ENCODE results near the gene CYP2A13.
"Not testable (repeated sequence)": the region's sequence is repeated elsewhere in the genome, so short reads cannot be mapped to it uniquely, and the experiment has no call there.

CYP2A13 gene

DNA sequence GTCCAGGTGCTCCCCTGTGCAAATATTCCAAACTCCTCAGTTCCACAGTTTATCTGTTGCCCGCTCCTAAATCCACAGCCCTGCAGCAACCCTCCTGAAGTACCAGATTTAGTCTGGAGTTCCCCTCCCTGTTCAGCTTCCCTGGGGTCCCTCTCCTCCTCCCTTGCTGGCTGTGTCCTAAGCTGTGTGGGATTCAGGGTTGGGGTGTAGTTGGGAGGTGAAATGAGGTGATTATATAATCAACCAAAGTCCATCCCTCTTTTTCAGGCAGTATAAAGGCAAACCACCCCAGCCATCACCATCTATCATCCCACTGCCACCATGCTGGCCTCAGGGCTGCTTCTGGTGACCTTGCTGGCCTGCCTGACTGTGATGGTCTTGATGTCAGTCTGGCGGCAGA lies at the start of gene CYP2A13:
TSS of gene CYP2A13 (plus strand) at position 301 of the 400 bp plus-strand sequence. CDS start at position 322, 21 bp downstream.
- no peak for DNase-seq

DNA sequence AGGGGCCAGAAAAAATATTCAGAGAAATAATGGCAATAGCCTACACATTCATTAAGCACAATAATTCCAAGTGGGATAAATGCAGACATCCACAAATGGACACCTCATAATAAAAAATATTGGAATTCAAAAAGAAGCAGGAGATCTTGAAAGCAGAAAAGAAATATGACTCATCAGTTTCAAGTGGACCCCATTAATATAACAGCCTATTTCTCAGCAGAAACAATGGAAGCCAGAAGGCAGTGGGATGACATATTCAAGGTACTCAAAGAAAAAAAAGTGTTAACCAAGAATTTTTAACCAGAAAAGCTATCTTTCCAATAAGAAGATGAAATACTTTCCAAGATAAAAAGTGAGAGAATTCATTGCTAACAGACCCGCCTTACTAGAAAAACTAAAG lies 48.4 kb upstream of the CYP2A13 start:
- no peak for DNase-seq

GRCh38 chr19:41045095-41045494 lies 43.2 kb upstream of the CYP2A13 start:
- not testable (repeated sequence) for DNase-seq

DNA sequence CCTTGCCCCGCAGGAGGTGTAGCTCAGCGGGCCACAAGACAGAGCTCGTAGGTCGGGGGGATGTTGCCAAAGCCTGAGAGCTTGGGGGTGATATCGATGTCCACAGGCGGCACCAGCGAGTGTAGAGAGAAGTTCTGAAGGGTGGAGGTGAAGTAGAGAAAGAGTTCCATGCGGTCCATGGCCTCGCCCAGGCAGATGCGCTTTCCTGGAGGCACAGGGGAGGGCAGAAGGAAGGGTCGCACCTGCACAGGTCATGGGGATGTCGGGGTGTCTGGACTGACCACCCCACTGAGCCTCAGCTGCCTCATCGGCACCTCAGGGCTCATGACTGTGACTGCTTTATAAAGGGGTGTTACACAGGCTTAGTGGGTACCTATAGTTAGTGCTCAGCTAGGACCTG lies 37.8 kb upstream of the CYP2A13 start:
- no peak for DNase-seq

- not testable (repeated sequence) for DNase-seq
These were observed 36.1 kb upstream of the CYP2A13 start for GRCh38 chr19:41052162-41052561.

GRCh38 chr19:41053331-41053730 lies 34.9 kb upstream of the CYP2A13 start:
- not testable (repeated sequence) for DNase-seq

DNA sequence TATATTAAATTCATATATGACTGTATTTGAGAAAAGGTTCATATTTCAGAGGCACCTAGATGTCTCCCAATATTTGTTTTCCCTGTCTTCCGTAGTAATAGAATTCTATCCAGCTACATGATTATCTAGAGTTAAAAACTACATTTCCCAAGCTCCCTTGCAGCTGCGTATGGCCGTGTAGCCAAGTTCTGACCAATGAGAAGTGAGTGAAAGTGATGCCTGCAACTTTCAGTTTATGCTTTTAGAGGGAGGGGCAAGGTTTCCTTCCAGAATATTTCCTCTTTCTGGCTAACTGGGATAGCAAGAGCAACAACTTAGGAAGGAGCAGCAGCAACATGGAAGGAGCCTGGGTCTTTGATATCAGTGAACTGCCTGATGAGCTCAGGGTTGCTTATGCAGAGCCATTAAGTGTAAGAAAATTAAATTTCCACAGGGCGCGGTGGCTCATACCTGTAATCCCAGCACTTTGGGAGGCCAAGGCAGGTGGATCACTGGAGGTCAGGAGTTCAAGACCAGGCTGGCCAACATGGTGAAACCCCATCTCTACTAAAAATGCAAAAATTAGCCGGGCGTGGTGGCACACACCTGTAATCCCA lies 23.2 kb upstream of the CYP2A13 start:
- DNase-seq = no peak

- no peak for DNase-seq
These were observed 12.0 kb upstream of the CYP2A13 start for GRCh38 chr19:41076286-41076685.

DNA sequence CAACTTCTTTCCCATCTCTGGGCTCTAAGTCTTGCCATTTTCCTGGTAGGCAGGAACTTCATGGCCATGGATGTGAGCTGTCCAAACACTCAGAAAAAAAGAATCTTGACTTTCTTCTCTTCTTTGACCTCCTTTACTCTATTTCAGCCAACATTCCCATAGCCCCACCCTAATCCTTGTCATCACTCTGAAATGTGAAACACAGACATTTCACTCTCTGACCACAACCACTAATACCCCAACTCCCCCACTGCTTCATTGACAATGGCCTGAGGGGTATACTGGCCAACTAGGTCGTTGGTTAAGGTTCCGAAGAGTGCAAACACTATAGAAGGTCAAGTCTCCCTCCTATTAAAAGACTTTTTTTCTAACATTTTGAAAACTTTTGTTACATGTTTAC lies 4.7 kb upstream of the CYP2A13 start:
- DNase-seq = no peak

DNA sequence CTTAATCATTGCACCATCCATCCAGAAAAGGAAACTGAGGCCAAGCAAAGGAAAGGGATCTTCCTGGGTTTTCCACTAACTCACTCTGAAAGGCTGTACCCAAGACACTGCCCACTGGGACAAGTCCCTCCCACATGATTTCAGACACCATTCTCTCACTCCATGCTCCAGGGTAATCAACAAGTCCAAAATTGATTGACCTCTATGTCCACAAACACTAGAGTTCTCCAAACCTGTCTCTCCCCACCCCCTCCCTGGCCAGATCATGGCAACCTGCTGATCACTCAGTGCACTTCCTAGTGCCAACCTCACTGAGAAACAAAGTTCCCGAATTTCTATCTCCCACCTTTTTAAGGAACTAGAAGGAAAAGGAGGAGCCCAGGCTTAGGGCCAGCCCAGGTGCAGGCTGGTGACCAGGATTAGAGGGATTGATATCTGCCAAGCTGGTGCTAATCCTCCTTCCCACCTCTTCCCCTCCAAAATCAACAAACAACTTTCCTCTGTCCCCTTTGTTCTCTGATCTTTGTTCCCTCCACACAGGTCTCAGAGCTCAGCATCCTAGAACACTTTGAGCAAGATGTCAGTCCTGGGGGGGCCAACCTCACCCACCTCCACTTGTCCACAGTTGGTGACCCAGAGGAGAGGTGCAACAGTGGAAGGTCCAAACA lies 2.4 kb upstream of the CYP2A13 start:
- no peak for DNase-seq

- DNase-seq = no peak
These were observed 1.7 kb downstream of the CYP2A13 start for GRCh38 chr19:41089959-41090358.

DNA sequence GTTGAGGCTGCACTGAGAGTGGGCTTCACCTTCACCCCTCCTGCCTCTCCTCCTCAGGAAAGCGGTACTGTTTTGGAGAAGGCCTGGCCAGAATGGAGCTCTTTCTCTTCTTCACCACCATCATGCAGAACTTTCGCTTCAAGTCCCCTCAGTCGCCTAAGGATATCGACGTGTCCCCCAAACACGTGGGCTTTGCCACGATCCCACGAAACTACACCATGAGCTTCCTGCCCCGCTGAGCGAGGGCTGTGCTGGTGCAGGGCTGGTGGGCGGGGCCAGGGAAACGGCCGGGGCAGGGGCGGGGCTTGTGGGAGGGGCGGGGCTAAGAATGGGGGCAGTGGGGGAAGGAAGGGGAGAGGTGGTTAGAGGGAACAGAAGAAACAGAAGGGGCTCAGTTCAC lies 7.5 kb downstream of the CYP2A13 start:
- DNase-seq = no peak

GRCh38 chr19:41096353-41096752 lies 8.1 kb downstream of the CYP2A13 start:
- no peak for DNase-seq

DNA sequence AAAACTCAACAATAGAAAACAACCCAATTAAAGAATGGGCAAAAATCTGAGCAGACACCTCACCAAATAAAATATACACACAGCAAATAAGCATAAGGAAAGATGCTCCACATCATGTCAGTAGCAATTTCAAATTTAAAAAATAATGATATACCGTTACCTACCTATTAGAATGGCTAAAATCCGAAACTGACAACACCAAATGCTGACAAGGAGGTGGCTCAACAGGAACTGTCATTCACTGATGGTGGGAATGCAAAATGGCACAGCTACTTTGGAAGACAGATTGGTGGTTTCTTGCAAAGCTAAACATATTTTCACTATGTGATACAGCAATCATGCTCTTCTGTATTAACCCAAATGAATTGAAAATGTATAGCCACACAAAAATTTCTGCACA lies 9.1 kb downstream of the CYP2A13 start:
- no peak for DNase-seq

- DNase-seq = no peak
These were observed 10.5 kb downstream of the CYP2A13 start for GRCh38 chr19:41098762-41099161.

DNA sequence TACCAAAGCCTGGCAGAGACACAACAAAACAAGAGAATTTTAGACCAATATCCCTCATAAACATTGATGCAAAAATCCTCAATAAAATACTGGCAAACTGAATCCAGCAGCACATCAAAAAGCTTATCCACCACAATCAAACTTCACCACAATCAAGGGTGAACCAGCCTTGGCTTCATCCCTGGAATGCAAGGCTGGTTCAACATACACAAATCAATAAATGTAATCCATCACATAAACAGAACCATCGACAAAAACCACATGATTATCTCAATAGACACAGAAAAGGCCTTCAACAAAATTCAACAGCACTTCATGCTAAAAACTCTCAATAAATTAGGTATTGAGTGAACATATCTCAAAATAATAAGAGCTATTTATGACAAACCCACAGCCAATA lies 14.0 kb downstream of the CYP2A13 start:
- DNase-seq = not testable (repeated sequence)

GRCh38 chr19:41106177-41106576 lies 17.9 kb downstream of the CYP2A13 start:
- DNase-seq = no peak

- DNase-seq = no peak
These were observed 23.0 kb downstream of the CYP2A13 start for GRCh38 chr19:41111296-41111695.

- DNase-seq = no peak
These were observed 23.6 kb downstream of the CYP2A13 start for GRCh38 chr19:41111750-41112295.

DNA sequence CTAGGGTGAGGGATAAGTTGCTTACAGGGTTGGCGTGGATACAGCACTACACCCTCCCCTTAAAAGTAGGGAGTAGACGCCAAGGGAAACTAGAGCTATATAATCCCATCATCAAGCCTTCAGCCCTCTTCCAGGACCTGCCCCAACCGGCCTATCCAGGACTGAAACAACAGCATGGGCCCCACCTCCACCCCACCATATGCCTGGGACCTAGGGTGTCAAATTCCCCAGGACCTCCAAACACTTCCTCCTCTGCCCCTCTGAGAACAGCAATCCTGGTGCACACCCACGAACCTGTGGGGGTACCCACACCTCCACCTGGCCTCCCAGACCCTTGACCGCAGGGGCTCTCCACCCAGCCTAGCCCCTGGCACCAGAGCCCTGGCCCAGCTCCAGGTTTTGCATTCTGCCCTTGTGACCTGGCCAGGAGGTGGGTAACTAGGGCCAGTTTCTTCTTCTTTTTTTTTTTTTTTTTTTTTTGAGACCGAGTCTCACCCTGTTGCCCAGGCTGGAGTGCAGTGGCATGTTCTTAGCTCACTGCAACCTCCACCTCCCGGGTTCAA lies 24.6 kb downstream of the CYP2A13 start:
- no peak for DNase-seq

GRCh38 chr19:41114132-41114531 lies 25.9 kb downstream of the CYP2A13 start, which contains the start of gene CYP2F1:
Gene CYP2F1 (plus strand): TSS chr19:41114432. CDS start chr19:41116189, 1,757 bp downstream.
- DNase-seq = no peak

DNA sequence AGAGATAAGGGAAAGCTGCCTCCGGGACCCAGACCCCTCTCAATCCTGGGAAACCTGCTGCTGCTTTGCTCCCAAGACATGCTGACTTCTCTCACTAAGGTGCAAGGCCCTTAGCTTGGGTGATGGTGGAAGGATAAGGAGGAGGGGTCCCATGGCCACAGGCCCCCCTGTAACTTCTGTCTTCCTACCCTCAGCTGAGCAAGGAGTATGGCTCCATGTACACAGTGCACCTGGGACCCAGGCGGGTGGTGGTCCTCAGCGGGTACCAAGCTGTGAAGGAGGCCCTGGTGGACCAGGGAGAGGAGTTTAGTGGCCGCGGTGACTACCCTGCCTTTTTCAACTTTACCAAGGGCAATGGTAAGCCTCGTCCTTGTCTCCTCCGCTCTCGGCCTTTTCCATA lies 28.0 kb downstream of the CYP2A13 start:
- DNase-seq = no peak

DNA sequence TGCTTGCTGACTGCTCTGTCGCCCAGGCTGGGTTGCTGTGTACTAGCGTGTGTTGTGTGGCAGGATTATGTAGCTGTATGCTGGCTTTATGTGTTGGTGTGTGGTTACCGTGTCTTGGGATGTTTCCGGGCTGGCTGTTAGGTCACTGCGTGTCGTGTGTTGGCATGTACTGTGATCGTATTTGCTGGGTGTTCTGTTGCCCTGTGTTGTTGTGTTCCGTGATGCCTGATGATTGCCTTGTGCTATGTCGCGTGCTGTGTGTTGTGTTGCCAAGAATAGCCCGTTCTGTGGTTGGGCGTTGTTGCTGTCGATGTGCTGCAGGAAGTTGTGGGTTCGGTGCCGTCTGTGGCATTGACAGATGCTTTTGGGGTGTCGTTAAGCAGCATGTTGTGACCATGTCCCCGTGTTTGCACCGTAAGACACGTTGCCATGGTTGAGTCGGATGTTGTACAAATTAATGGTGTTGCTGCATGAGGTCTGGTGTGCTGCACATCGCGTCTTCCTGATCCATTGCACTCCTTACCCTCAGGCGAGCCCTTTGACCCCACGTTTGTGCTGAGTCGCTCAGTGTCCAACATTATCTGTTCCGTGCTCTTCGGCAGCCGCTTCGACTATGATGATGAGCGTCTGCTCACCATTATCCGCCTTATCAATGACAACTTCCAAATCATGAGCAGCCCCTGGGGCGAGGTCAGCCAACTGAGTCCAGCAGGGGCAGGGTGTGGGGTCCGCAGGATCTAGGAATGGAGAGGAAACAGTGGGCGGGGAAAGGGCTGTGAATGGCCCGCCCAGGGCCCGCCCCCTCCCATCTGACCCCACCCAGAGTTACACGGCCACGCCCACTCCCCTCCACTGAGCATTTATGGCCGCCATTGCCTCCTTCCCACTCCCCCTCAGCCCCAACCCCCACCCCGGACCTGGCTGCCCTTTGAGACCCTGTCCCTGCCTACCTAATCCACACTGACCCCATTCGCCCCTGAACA lies 33.0 kb downstream of the CYP2A13 start:
- not testable (repeated sequence) for DNase-seq

All from NCI-H526 (cell line).